ENCODE data around the gene C11orf97. TPM values are rescaled to one million over a fixed set of nuclear protein-coding genes. Genes with fewer than 3 reads are reported as not detected.

The C11orf97 gene
- polyA plus RNA-seq, 2 of the 4 experiments (the other 2 are of a cell fraction), result not detected

- TF ChIP-seq MAX (IDR thresholded peaks at IDR 0.05), result no peak
- TF ChIP-seq ZFP36 (IDR thresholded peaks at IDR 0.05; ENCODE audit: borderline replicate concordance, partially characterized antibody), result no peak
- no peak for TF ChIP-seq GATA3 (IDR thresholded peaks at IDR 0.05; ENCODE audit: borderline replicate concordance)
- no peak for TF ChIP-seq TFCP2L1 (CRISPR knock-in tag; IDR thresholded peaks at IDR 0.05)
- TF ChIP-seq CBX2 (IDR thresholded peaks at IDR 0.05; ENCODE audit: borderline replicate concordance, low read depth), result no peak
- no peak for TF ChIP-seq RNF2 (IDR thresholded peaks at IDR 0.05; ENCODE audit: borderline replicate concordance, low read depth)
- TF ChIP-seq HOXB13 (CRISPR knock-in tag; IDR thresholded peaks at IDR 0.05; ENCODE audit: low read depth), result no peak
These were observed 36.9 kb downstream of the C11orf97 start (continued) for GRCh38 chr11:94549146-94549545.

GRCh38 chr11:94550513-94550912, 38.3 kb downstream of the C11orf97 start:
- H3K27ac ChIP-seq, result no peak overlapping the region
- POLR2A ChIA-PET, result no interaction called here
- H3K4me3 ChIP-seq, result no peak overlapping the region
- no peak overlapping the region for H3K4me2 ChIP-seq
- ATAC-seq (no peak), DNase-seq (ENCODE audit: low read depth in 1 of 2, low spot score in 1 of 2) (no peak), FAIRE-seq (no peak)
- TF ChIP-seq EHMT2 (IDR thresholded peaks at IDR 0.05; ENCODE audit: low read depth) (no peak), HES2 (IDR thresholded peaks at IDR 0.05) (no peak), ZNF302 (CRISPR knock-in tag; IDR thresholded peaks at IDR 0.05) (no peak), JUNB (IDR thresholded peaks at IDR 0.05) (no peak), MYC (IDR thresholded peaks at IDR 0.05; ENCODE audit: borderline replicate concordance, low read length) (no peak), KDM5A (IDR thresholded peaks at IDR 0.05) (no peak), BCL3 (IDR thresholded peaks at IDR 0.05) (no peak), FOSL2 (IDR thresholded peaks at IDR 0.05) (no peak), FOSL2 (CRISPR knock-in tag; IDR thresholded peaks at IDR 0.05) (no peak), SMC3 (IDR thresholded peaks at IDR 0.05) (no peak), NR3C1 (IDR thresholded peaks at IDR 0.05) (no peak), PBX3 (IDR thresholded peaks at IDR 0.05) (no peak), RARB (CRISPR knock-in tag; IDR thresholded peaks at IDR 0.05) (no peak), GATA3 (IDR thresholded peaks at IDR 0.05; ENCODE audit: borderline replicate concordance) (no peak), HOXA7 (CRISPR knock-in tag; IDR thresholded peaks at IDR 0.05) (no peak), CHD4 (IDR thresholded peaks at IDR 0.05; ENCODE audit: borderline replicate concordance) (no peak), NPAS2 (CRISPR knock-in tag; IDR thresholded peaks at IDR 0.05; ENCODE audit: borderline replicate concordance) (no peak), USF2 (IDR thresholded peaks at IDR 0.05) (no peak), CEBPB (IDR thresholded peaks at IDR 0.05) (no peak), ELK1 (IDR thresholded peaks at IDR 0.05; ENCODE audit: low read depth, low read length) (no peak), ZFP36 (IDR thresholded peaks at IDR 0.05; ENCODE audit: borderline replicate concordance, partially characterized antibody) (no peak)
- H3K4me1 ChIP-seq, result peaks cover 8% of the 10 kb centered on the region; the same call in 2 of the 3 replicates
- H3K9me3 ChIP-seq, result no peaks in the 10 kb centered on the region
- CTCF ChIA-PET, result interaction anchor here (2.7 kb wide), 1 partner anchor 31 kb away, joined by 8 read pairs; no protein-coding TSS in a partner anchor
- WGBS (ENCODE audit: missing lambda C conversion rate), result 77% methylated on average over 4 of the region's 4 CpGs

Measured in A549 (cell line).